ENCODE data around the gene ZFC3H1.

DNA sequence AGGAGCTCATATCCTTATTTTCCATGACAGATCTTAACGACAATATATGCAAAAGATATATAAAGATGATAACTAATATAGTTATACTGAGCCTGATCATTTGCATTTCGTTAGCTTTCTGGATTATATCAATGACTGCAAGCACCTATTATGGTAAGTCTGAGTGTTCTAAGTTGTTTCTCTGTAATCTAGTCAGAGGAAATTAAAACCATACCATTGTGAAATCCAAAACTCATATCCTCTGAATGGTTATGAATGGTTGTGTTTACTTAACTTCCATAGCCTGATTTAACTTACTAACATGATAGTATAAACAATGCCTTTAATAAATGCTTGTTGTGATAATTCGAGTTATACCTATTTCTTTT, 23.0 kb upstream of the ZFC3H1 start:
- TF ChIP-seq, protein P1, sequence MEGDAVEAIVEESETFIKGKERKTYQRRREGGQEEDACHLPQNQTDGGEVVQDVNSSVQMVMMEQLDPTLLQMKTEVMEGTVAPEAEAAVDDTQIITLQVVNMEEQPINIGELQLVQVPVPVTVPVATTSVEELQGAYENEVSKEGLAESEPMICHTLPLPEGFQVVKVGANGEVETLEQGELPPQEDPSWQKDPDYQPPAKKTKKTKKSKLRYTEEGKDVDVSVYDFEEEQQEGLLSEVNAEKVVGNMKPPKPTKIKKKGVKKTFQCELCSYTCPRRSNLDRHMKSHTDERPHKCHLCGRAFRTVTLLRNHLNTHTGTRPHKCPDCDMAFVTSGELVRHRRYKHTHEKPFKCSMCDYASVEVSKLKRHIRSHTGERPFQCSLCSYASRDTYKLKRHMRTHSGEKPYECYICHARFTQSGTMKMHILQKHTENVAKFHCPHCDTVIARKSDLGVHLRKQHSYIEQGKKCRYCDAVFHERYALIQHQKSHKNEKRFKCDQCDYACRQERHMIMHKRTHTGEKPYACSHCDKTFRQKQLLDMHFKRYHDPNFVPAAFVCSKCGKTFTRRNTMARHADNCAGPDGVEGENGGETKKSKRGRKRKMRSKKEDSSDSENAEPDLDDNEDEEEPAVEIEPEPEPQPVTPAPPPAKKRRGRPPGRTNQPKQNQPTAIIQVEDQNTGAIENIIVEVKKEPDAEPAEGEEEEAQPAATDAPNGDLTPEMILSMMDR (conservative IDR thresholded peaks at IDR 0.05 in 1 of 2, IDR thresholded peaks at IDR 0.05 in 1 of 2; ENCODE audit: extremely low read depth in 1 of 2, insufficient read depth in 1 of 2, low read depth in 1 of 2, low read length in 2 of 2), result no peak
- TF ChIP-seq EZH2 (IDR thresholded peaks at IDR 0.05; ENCODE audit: borderline replicate concordance, low read length), result no peak

All from mammary epithelial cell (primary cell).